RWPE1 (cell line): Measurements from ENCODE around the gene HTT.

Experiments used
- CTCF ChIA-PET: fragments of 350-600 bp; sonication (Branson Sonifier 250); formaldehyde crosslinking; extraction: SDS; loops from one replicate; lab custom pipeline; 2021; lab: Yijun Ruan, JAX
- POLR2A ChIA-PET: fragments of 400-600 bp; formaldehyde crosslinking; extraction: SDS; loops from one replicate; lab custom pipeline; 2020; ENCODE audit warnings: antibody characterized with exemption; ENCODE audit not compliant: low non-redundant PET; lab: Yijun Ruan, JAX
- DNase-seq: peaks from one replicate; pipeline ENCODE4 v3.0.0; 2012; ENCODE audit warnings: low spot score
- H3K27ac ChIP-seq: fragments of 450-650 bp; 2 replicates; pipeline ENCODE4 v1.5.1; 2017
- TF ChIP-seq, protein P1 (sequence below): fragments of 450-650 bp; conservative IDR thresholded peaks from 2 replicates; pipeline ENCODE4 v1.5.1; 2017; ENCODE audit warnings: low read depth, mild to moderate bottlenecking

HTT gene

DNA sequence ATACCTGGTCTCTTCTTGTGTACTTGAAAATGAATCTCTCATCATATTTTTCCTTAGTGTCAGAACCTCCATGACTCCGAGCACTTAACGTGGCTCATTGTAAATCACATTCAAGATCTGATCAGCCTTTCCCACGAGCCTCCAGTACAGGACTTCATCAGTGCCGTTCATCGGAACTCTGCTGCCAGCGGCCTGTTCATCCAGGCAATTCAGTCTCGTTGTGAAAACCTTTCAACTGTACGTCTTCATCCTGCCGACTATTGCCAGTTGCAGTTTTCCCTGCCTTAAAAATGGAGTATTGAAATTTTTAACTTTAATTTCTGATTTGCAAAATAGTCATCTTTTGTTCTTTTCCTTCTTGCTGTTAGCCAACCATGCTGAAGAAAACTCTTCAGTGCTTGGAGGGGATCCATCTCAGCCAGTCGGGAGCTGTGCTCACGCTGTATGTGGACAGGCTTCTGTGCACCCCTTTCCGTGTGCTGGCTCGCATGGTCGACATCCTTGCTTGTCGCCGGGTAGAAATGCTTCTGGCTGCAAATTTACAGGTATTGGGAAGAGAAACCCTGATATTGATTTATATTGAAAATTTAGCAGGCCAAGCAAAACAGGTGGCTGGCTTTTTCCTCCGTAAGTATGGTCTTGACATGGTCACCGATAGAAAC lies 132.1 kb downstream of the HTT start:
- no peak for DNase-seq
- TF ChIP-seq, protein P1, sequence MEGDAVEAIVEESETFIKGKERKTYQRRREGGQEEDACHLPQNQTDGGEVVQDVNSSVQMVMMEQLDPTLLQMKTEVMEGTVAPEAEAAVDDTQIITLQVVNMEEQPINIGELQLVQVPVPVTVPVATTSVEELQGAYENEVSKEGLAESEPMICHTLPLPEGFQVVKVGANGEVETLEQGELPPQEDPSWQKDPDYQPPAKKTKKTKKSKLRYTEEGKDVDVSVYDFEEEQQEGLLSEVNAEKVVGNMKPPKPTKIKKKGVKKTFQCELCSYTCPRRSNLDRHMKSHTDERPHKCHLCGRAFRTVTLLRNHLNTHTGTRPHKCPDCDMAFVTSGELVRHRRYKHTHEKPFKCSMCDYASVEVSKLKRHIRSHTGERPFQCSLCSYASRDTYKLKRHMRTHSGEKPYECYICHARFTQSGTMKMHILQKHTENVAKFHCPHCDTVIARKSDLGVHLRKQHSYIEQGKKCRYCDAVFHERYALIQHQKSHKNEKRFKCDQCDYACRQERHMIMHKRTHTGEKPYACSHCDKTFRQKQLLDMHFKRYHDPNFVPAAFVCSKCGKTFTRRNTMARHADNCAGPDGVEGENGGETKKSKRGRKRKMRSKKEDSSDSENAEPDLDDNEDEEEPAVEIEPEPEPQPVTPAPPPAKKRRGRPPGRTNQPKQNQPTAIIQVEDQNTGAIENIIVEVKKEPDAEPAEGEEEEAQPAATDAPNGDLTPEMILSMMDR, result no peak
- ChIA-PET CTCF (no interaction called here), POLR2A (no interaction called here)
- H3K27ac ChIP-seq, result no peak overlapping the region

DNA sequence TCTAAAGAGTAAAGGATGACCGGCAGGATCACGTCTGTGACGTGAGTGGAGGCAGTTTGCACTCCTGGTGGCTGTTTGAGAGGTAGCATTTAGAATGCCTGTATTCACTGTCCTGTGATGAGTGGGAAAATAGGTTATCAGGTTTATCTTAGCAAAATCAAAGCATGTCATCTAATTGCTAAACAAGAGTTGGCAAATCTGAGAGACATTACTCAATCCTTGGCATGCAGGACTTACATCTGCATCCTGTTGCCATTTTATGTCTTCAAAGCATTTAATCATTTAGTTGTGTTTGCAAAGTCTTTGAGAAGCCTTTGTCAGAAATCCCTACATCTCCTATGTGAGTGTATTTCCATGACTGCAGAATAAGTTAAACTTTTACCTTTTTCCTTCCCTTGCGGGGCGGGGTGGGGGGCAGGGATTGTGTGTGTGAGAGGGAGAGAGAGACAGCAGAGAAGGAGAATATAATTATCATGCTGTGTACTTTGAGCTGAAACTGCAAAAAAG lies 133.1 kb downstream of the HTT start:
- POLR2A ChIA-PET, result no interaction called here
- no peak overlapping the region for H3K27ac ChIP-seq
- TF ChIP-seq, protein P1, result no peak
- CTCF ChIA-PET, result interaction anchor here (0.6 kb wide), 2 partner anchors 526 to 1045 kb away, joined by 4 to 6 read pairs; no protein-coding TSS in a partner anchor
- no peak for DNase-seq

DNA sequence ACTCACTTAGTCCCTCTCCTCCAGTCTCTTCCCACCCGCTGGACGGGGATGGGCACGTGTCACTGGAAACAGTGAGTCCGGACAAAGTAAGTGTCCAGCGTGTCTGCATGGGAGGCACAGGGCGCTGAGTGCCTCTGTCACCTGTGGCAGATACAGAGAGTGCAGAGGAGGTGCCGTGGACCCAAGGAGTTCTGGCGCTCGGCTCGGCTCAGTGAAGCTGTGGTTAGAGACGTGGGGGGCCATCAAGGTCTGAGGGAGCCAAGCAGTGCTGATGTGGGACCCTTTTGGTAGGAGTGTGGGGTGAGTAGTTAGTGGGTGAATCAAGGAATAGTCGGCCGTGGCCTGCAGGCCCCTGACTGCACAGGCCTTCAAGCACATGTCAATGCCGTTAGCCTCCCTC lies 134.3 kb downstream of the HTT start:
- H3K27ac ChIP-seq, result no peak overlapping the region
- ChIA-PET POLR2A (no interaction called here), CTCF (interaction anchor here (0.6 kb wide), 1 partner anchor 1552 kb away, joined by 5 read pairs; no protein-coding TSS in a partner anchor)
- TF ChIP-seq, protein P1, result no peak
- DNase-seq, result no peak

DNA sequence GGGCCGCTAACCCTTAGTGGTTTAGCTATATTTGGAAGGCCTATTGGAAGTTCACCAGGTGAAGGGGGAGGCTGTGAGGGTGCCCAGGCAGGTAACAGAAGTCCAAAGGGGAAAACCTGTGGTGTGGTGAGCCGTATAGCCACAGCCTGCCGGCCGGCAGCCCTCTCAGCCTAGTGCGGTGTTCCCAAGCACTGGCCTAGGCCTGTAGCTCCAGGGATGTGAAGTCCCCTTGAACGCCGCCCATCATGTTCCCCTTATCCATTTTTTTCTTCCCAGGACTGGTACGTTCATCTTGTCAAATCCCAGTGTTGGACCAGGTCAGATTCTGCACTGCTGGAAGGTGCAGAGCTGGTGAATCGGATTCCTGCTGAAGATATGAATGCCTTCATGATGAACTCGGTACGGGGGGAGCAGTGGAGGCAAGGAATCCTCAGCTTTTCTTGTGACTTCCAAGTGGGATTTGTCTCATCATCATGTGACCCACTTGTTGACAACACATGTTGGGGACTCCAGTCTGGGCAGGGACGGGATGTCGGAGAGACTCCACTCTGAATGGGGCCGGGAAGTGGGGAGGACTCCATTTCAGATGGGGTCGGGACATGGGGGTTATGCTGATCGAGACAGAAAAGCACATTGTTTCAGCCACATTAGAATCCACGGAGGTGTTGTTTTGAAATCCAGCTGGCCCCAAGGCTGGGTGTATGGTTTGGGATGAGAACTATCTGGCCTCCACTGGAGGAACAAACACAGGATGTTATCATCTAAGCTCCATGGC lies 135.3 kb downstream of the HTT start:
- TF ChIP-seq, protein P1, result no peak
- ChIA-PET CTCF (no interaction called here), POLR2A (interaction anchor here (0.6 kb wide), 1 partner anchor 110 kb away, joined by 3 read pairs; no protein-coding TSS in a partner anchor)
- no peak for DNase-seq
- no peak overlapping the region for H3K27ac ChIP-seq

DNA sequence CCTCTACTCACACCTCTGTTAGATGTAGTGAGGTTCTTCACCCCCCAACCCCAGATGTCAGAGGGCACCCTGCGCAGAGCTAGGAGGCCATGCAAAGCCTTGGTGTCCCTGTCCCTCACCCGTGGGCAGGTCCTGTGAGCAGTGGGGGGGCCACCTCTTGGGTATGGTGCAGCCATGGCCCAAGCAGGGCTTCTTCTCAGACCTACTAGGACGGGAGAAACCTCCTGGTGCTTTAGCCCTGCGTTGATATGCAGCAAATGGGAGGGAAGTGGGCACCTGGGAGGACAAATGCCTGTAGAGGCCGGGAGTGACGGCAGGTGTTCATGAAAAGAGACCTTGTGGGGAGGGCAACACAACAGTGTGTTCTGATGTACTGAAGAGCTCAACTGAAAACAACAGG lies 136.0 kb downstream of the HTT start:
- H3K27ac ChIP-seq, result no peak overlapping the region
- no peak for DNase-seq
- ChIA-PET POLR2A (no interaction called here), CTCF (interaction anchor here (0.7 kb wide), 1 partner anchor 104 kb away, joined by 3 read pairs; no protein-coding TSS in a partner anchor)
- TF ChIP-seq, protein P1, result no peak

DNA sequence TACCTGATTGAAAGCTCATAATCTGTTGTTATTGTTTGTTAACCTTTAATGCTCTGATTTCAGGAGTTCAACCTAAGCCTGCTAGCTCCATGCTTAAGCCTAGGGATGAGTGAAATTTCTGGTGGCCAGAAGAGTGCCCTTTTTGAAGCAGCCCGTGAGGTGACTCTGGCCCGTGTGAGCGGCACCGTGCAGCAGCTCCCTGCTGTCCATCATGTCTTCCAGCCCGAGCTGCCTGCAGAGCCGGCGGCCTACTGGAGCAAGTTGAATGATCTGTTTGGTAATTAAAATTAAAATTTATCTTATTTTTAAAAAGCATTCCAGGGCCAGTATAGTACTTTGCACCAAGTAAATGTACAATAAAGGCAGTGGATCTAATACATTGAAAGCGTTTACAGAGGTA lies 137.4 kb downstream of the HTT start:
- DNase-seq, result no peak
- CTCF ChIA-PET, result interaction anchor here (0.5 to 0.7 kb wide), 2 partner anchors 73 to 637 kb away, joined by 4 read pairs; no protein-coding TSS in a partner anchor
- no peak overlapping the region for H3K27ac ChIP-seq
- POLR2A ChIA-PET, result no interaction called here
- TF ChIP-seq, protein P1, result no peak
